ENCODE results near the gene CEACAM1.
A peak's percentile ranks its signal among the peaks of the same experiment; 100 is the strongest.
"Not testable (repeated sequence)": the region's sequence is repeated elsewhere in the genome, so short reads cannot be mapped to it uniquely, and the experiment has no call there.

Gene CEACAM1

DNA sequence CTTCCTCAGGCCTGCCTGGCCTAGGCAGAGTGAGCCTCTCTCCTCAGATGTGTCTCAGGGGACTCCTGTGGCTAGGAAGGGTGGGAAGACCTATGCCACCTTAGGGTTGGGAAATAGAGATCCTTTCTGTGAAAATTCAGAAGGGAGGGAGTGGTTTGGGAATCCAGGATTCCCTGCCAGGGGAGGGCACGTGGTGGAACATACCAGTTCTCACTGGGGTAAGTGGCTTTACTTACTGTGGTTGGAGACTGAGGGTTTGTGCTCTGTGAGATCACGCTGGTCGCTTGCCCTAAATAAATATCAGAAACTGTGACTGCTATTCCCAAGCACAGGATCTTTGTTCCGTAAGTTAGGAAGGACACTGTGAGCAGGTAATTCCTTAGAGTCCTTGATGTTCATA lies 16.9 kb downstream of the CEACAM1 start:
- no peak for DNase-seq (ENCODE audit: low spot score)

DNA sequence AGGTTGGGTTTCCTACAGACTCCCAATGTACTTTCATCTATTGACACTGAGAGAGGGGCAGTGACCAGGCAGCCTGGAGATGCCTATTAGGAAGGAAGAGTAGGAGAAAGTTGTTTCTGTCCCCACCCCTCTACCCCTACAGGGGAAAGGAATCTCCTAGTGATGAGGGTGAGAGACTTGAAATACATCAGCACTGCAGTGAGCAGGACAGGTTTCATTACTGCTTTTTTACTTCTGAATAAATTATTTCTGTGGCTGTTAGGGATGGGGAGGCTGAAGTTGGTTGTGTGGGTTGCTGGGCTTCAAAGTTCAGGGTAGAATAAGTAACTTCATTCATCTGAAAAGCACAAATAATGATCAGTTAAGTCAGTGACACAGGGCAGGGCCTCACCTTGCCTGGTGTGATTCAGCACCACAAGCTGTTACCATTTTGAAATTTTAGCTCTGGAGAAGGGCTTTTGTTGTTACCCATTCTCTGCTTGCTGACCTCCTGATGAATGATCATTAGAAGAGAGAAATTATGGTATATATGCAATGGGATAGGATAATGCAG lies 19.3 kb downstream of the CEACAM1 start:
- no peak for DNase-seq (ENCODE audit: low spot score)

DNA sequence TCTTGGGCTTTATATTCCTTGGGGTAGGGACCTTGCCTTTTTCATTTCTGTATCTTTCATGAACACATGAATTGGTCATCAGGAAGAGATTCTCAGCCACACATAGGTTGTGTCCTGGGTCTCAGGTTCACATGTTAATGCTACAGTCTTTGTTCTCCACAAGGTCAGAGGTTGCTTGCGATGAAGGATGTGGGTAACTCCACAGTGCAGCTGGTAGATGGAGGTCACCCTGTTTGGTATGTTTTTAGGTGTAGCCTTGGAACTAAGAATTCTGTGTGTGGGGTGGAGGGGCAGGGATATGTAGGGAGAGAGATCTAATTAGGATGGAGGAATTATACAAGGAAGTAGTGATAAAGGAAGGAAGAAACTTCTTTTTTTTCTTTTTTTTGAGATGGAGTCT lies 23.2 kb downstream of the CEACAM1 start:
- DNase-seq (ENCODE audit: low spot score): no peak

DNA sequence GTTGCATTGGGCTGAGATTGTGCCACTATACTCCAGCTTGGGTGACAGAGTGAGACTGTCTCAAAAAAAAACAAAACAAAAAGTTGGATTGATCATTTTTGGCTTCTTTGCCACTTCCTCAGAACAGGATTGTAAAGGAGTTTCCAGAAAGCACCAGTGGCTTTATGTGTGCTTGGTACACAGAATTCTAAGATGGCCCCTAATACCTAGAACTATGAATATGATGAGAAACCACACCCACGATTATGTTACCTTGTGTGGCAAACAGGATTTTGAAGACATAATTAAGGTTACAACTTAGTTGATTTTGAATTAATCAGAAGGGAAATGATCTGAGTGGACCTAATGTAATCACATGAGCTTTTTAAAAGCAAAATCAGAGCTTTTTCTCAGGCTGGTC lies 26.5 kb downstream of the CEACAM1 start:
- no peak for DNase-seq (ENCODE audit: low spot score)

DNA sequence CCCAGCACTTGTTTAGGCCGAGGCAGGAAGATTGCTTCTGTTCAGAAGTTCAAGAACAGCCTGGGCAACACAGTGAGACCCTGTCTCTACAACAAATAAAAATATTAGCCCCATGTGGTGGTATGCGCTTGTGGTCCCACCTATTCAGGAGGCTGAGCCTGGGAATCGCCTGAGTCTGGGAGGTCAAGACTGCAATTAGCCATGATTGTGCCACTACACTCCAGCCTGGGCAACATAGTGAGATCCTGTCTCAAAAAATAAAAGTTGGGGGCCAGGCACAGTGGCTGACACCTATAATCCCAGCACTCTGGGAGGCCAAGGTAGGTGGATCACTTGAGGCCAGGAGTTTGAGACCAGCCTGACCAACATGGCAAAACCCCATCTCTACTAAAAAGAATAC lies 27.0 kb downstream of the CEACAM1 start:
- DNase-seq (ENCODE audit: low spot score): not testable (repeated sequence)

DNA sequence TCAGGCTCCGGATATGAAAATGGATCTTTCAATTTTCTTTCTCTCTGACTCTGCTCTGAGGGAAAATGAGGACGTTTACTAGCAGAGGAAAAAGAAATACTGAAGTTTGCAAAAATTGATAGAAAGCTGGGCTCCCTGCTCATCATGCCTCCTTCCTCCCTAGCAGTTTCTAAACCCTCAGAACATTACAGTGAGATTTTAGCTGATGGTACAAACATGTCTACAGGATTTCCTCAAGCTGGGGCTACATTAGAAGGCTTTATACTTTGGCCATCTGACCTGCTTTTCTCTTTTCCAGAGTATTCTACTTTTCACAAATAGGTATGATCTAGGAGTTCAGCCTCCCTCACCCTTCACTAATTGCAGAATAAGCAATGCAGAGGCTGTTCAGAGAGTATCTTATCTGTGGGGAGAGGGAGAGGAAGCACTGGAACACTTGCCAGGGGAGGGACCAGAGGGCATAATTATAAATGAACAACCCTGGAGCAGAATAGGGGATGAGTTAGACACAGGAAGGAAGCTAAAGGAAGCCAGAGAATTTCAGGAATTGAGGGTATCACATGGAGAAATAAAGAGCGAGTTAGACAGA lies 30.0 kb downstream of the CEACAM1 start:
- no peak for DNase-seq (ENCODE audit: low spot score)

DNA sequence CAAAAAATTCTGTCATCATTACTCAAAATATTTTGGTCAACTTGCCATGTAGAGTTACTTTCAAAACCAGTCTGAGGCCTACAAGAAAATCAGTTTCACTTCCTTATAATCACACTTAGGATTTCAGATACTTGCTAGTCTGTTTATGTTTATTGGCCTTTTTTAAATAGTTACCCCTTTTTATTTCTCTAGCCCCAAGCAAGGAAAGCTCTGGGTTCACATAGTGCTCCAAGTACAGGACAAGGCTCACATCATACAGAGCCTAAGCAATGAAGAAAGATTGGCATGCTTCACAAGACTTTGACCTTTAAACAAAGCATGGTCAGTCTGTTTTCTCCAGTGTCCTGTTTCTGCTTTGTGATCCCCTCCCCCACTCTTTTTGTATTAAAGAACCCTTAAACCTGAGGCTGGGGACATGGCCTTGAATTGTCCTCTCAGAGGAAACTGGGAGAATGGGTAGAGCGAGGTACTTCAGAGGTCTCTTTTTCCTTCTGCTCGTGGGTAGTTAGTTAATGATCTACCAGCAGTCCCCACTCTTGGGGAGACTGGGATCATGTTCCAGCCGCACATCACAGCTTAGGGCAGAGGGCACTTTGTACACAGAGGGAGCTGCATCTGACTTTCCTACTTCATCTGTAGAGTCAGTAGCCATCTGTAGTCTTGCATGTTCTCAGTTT lies 30.7 kb downstream of the CEACAM1 start:
- DNase-seq (ENCODE audit: low spot score): no peak

DNA sequence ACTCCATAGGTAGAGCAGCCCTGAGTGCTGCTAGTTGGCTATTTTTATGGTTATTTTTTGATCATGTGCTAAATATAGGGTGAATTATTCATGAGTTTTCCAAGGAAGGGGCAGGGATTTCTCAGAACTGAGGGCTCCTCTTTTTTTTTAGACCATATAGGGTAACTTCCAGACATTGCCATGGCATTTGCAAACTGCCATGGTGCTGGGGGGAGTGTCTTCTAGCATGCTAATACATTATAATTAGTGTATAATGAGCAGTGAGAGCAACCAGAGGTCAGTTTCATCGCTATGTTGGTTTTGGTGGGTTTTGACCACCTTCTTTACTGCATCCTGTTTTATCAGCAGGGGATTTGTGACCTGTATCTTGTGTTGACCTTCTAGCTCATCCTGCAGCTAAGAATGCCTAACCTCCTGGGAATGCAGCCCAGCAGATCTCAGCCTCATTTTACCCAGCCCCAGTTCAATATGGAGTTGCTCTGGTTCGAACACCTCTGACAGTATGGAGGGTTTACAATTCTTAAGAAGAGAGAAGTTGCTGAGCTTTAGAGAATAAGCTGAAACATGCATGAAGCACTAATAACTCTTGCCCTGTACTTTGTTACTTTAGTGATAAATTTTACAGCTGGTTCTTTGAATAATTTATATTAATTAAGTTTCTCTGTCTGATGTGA lies 31.7 kb downstream of the CEACAM1 start:
- DNase-seq (ENCODE audit: low spot score): no peak

DNA sequence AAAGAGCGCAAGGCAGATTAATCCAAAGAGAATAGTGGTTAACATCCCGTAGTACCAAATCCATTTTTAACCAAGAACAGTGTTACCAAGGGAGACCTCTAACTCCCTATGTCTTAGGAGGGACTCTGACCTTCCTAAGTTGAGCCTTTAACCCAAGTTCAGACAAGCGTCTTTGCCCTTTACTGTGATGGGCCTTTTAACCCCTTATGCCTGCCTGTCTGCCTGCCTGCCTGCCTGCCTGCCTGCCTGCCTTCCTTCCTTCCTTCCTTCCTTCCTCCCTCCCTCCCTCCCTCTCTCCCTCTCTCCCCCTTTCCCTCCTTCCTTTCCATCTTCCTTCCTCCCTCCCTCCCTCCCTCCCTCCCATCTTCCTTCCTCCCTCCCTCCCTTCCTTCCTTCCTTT lies 32.6 kb downstream of the CEACAM1 start:
- DNase-seq (ENCODE audit: low spot score): no peak

DNA sequence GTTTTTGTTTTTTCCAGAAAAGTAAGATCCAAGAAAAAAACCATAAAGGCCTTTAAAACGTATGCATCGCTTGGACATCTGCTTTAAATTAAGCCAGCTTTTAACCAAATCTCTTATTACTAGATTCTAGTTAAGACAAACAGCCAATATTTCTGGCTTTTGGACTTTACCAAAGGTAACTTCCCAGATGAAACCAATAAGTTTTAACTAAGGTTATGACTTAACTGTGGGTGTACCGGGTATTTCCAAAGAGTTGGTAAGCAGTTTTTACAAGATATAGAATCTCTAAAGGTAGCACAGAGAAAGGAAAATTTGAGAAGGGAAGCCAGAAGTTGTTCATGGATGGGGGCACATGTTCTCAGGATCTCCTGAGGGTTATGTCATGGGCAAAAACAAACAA lies 34.0 kb downstream of the CEACAM1 start:
- no peak for DNase-seq (ENCODE audit: low spot score)

DNA sequence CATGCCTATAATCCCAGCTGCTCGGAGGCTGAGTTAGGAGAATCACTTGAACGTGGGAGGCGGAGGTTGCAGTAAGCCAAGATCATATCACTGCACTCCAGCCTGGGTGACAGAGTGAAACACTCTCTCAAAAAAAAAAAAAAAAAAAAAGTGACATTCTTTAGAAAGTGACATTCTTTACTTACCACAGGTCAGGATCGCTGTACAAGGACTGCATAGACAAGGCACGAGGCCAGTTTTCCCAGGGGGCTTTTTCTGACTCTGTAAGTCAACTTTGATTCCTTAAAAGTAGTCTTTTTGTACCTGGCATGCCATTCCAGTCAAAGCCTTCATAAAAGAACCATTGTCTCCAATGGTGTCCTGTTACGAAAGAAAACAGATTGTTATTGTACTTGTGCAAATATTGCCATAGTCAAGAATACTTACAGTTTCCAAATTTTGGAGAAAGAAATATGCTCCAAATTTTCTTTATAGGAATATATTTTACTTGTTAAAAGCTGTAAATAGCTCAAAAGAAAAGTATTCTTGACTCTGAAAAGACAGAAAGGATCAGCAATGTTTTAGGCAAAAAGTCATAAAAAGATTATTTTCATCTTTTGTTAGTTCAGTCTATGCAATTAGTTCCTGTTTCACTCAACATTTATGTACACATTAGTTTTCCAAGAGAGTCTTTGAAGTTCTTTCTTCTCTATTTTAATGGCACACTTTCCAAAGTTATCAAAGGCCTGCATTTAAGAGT lies 39.3 kb downstream of the CEACAM1 start:
- DNase-seq (ENCODE audit: low spot score): no peak

DNA sequence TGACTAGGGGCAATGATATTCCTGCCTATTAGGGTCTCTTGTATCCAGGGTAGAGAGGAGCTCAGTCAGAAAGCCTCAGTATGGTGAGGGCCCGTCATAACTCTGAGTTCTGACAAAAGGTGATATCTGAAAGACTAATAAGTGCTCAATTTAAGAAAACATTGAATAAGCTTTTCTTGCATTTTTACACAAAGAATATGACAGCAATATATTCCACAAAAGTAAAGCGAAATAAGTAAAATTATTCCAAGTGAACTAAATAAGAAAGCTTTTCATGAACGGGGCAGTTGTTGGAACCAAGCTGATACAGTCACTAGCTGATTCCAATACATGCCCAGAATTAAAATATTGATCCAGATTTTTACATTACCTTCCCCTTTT lies 40.5 kb downstream of the CEACAM1 start:
- DNase-seq (ENCODE audit: low spot score): no peak

DNA sequence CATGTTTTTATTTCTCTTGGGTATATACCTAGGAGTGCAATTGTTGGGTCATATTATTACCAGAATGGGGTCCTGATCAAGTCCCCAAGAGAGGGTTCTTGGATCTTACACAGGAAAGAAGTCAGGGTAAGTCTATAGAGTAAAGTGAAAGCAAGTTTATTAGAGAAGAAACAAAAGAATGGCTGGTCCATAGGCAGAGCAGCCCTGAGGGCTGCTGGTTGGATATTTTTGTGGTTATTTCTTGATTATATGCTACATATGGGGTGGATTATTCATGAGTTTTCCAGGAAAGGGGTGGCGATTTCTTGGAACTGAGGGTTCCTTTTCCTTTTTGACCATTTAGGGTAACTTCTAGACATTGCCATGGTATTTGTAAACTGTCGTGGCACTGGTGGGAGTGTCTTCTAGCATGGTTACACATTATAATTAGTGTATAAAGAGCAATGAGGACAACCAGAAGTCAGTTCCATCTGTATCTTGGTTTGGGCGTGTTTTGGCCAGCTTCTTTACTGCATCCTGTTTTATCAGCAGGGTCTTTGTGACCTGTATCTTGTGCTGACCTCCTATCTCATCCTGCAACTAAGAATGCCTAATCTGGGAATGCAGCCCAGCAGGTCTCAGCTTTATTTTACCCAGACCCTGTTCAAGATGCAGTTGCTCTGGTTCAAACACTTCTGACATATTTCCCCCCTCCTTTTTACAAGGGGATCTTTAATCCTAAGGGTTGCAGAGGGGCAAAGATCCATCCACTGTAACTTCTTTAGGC lies 41.1 kb downstream of the CEACAM1 start:
- no peak for DNase-seq (ENCODE audit: low spot score)

DNA sequence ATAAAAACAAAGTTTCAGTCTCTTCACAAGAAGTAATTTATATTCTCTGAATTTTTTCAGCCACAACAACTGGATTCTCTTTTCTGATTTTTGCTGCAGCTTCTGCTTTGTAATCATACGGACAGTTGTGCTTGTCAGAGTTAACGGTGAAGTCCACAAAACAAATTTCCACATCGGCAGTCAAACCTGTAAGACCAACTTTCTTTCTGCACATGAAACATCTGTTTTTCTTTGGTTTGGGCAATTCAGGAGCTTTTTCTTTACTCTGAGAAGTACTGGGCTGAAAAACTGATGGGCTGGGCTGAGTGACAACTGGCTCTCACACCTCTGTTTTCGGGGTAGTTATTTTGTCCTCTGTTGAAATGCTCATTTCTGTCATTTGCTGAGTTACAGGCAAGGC lies 43.2 kb downstream of the CEACAM1 start:
- not testable (repeated sequence) for DNase-seq (ENCODE audit: low spot score)

DNA sequence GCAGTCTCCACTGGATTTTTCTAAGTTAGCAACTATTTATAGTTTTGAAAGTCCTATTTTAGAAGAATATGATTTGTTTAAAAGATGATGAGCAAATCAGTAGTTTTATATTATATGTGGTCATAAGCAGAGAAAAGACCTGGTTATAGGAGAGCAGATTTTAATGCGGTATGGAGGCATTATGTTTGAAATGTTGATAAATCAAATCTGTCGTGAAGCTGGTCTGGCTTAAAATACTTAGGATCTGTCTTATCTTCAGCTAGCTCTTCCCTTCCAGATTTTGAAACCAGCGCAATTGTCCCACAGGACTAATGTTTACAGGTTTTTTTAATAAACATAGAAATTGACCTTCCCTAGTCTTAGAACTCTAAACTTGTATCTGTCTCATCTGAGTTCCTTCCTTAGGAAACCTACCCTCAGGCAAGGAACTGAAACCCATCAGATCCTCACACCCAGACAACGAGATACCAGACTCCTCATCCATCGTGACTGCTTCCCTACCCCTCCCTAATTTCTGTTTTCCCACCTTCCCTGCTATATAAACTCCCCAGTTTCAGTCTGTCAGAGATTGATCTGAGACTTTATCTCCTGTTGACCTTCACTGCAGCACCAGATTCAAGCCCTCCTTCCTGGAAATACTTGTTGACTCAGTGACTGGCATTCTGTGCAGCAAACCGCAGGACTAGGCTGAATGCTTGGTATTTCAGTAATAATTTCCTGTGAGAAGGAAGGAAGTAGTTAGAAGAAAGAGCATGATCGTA lies 47.8 kb downstream of the CEACAM1 start:
- DNase-seq (ENCODE audit: low spot score): peak; percentile 66

DNA sequence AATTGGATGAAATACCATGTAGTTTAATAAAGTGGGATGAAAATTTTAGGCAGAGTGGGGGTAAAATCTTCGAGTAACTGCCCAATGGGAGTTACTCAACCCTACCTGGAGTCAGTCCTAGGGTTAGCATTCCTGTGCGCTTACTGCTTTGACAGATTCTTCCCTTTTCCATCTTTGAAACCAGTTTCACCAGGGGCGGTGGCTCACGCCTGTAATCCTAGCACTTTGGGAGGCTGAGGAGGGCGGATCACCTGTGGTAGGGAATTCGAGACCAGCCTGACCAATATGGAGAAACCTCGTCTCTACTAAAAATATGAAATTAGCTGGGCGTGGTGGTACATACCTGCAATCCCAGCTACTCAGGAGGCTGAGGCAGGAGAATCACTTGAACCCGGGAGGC lies 48.5 kb downstream of the CEACAM1 start:
- no peak for DNase-seq (ENCODE audit: low spot score)

DNA sequence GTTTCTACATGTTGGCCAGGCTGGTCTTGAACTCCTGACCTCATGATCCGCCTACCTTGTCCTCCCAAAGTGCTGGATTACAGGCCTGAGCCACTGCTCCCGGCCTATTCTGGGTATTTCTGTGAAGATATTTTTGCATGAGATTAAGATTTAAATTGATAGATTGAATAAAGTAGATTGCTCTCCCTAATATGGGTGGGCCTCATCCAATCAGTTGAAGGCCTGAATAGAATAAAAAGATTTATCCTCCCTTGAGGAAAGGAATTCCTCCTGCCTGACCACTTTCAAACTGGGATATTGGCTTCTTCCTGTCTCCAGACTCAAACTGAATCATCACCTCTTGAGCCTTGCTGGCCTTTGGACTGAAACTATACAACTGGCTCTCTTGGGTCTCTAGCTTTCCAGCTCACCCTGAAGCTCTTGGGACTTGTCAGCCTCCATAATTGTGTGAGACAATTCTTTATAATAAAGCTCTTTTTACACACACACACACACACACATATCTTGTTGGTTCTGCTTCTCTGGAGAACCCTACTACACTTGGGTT lies 49.4 kb downstream of the CEACAM1 start:
- peak; percentile 37 for DNase-seq (ENCODE audit: low spot score)

DNA sequence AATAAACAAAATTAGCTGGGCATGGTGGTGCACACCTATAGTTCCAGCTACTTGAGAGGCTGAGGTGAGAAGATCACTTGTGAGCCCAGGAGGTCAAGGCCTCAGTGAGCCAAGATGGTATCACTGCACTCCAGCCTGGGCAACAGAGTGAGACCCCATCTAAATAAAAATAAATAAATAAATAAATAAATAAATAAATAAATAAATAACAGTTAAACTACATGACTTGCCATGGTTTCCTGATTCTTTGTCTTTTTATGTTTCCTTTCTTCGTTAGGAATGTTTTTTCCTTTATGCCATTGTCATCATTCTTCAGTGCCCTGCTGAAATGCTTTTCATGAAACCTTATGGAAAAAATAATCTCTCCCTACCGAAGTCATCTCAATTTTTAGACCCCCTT lies 50.3 kb downstream of the CEACAM1 start:
- DNase-seq (ENCODE audit: low spot score): no peak

DNA sequence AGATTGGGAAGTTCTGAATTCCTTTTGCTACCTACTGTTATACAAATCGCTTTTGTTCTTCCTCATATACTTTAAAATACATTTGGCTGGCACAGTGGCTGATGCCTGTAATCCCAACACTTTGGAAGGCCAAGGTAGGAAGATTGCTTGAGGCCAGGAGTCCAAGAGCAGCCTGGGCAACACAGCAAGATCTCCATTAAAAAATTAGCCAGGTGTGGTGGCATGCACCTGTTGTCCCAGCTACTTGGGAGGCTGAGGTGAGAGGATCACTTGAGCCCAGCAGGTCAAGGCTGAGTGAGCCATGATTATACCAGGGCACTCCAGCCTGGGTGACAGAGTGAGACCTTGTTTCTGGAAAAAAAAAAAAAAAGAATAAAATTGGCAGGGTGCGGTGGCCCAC lies 51.2 kb downstream of the CEACAM1 start:
- no peak for DNase-seq (ENCODE audit: low spot score)

DNA sequence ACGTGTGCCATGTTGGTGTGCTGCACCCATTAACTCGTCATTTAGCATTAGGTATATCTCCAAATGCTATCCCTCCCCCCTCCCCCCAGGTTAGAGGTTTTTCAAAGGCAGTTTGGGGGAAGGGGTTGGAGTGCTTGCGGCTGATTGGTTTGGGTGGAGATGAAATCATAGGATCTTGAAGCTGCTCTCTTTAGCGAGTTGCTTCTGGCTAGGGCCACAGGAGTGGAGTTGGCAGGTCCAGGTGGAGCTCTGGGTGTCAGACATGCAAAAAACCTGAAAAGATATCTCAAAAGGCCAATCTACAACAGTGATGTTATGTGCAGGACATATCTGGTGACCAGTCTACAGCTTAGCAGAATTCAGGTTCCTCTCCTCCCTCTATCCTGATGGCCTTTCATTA lies 52.9 kb downstream of the CEACAM1 start:
- no peak for DNase-seq (ENCODE audit: low spot score)

DNA sequence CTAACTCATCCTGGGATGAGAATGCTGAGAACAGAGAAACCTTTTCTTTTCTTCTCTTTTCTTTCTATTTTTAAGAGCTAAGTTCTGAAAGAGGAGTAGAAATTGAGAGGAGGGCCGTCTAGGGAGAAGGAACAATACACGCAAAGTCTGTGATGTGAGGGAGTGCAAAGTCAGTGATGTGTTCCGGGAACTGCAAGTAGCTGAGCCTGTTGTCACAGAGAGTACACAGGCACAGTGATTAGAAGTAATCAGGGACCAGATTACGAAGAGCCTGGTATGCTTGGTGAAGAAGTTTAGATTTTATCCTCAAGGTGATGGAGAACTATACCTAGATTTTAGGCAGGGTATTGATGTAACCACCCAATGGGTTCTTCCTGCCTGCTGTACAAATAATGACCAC lies 53.5 kb downstream of the CEACAM1 start:
- no peak for DNase-seq (ENCODE audit: low spot score)

Measured in kidney capillary endothelial cell (primary cell).